Type B pancreatic cell (in vitro differentiated cells): ENCODE measurements around the gene SYNGR1. TPM values are rescaled to one million over a fixed set of nuclear protein-coding genes. Genes with fewer than 3 reads are reported as not detected.
"Not testable (repeated sequence)": the region's sequence is repeated elsewhere in the genome, so short reads cannot be mapped to it uniquely, and the experiment has no call there.

Experiments
- DNase-seq: peaks from one replicate; pipeline ENCODE4 v3.0.0; 2021; ENCODE audit warnings: mixed read lengths; ENCODE audit not compliant: unreplicated experiment; ENCODE audit errors: extremely low spot score
- H3K27ac Mint-ChIP-seq: 2 replicates; pipeline ENCODE4 v1.8.0; 2021; ENCODE audit warnings: mild to moderate bottlenecking, mixed read lengths
- H3K27me3 Mint-ChIP-seq: 2 replicates; pipeline ENCODE4 v1.8.0; 2021; ENCODE audit warnings: mixed read lengths
- H3K36me3 Mint-ChIP-seq: 2 replicates; pipeline ENCODE4 v1.8.0; 2021; ENCODE audit warnings: mixed read lengths
- H3K4me1 Mint-ChIP-seq: one replicate; pipeline ENCODE4 v1.8.0; 2021; ENCODE audit warnings: mixed read lengths; ENCODE audit not compliant: unreplicated experiment
- H3K4me3 Mint-ChIP-seq: 2 replicates; pipeline ENCODE4 v1.8.0; 2021; ENCODE audit warnings: mild to moderate bottlenecking, mixed read lengths
- H3K9me3 Mint-ChIP-seq: 2 replicates; pipeline ENCODE4 v1.8.0; 2021; ENCODE audit warnings: mixed read lengths
- CTCF ChIP-seq: fragments of 200-600 bp; sonication (generic); conservative IDR thresholded peaks from 2 replicates; pipeline ENCODE4 v1.5.0; 2021; ENCODE audit warnings: antibody characterized with exemption, mild to moderate bottlenecking
- total RNA-seq: library from RNA; stranded (reverse); gene quantifications from 2 replicates; pipeline ENCODE4 v1.2.1, GENCODE V29; 2021; ENCODE audit warnings: low replicate concordance

Gene SYNGR1
- total RNA-seq, 1 donor from 2014 or later = 41.4 TPM

- no peak overlapping the region for H3K4me3 Mint-ChIP-seq
- H3K27me3 Mint-ChIP-seq = no peaks in the 10 kb centered on the region
- H3K27ac Mint-ChIP-seq = no peak overlapping the region
- no peak for TF ChIP-seq CTCF
- peaks cover 25% of the 10 kb centered on the region for H3K4me1 Mint-ChIP-seq
- no peaks in the 10 kb centered on the region for H3K36me3 Mint-ChIP-seq
- H3K9me3 Mint-ChIP-seq = no peaks in the 10 kb centered on the region
- DNase-seq = no peak
These were observed 13.4 kb upstream of the SYNGR1 start for GRCh38 chr22:39336411-39336810.

GRCh38 chr22:39339775-39340174 is 10.0 kb upstream of the SYNGR1 start:
- H3K4me3 Mint-ChIP-seq, DNase-seq: not testable (repeated sequence)

GRCh38 chr22:39341179-39341578 is 8.6 kb upstream of the SYNGR1 start:
- H3K36me3 Mint-ChIP-seq = no peaks in the 10 kb centered on the region
- DNase-seq = no peak
- H3K9me3 Mint-ChIP-seq = no peaks in the 10 kb centered on the region
- H3K4me1 Mint-ChIP-seq = peaks cover 5% of the 10 kb centered on the region
- H3K27me3 Mint-ChIP-seq = peaks cover 3% of the 10 kb centered on the region
- H3K4me3 Mint-ChIP-seq = no peak overlapping the region
- no peak overlapping the region for H3K27ac Mint-ChIP-seq
- TF ChIP-seq CTCF = no peak

More at GRCh38 chr22:39339775-39340174, 10.0 kb upstream of the SYNGR1 start:
- H3K27ac Mint-ChIP-seq, H3K4me1 Mint-ChIP-seq, H3K36me3 Mint-ChIP-seq, H3K27me3 Mint-ChIP-seq, H3K9me3 Mint-ChIP-seq: not testable (repeated sequence)

- Mint-ChIP-seq H3K36me3 (no peaks in the 10 kb centered on the region), H3K27ac (peak overlapping the region; percentile 81), H3K27me3 (peaks cover 3% of the 10 kb centered on the region), H3K9me3 (no peaks in the 10 kb centered on the region), H3K4me3 (peak overlapping the region; percentile 56), H3K4me1 (peaks cover 5% of the 10 kb centered on the region)
- peak; percentile 82 for TF ChIP-seq CTCF
- DNase-seq = no peak
These were observed 6.3 kb upstream of the SYNGR1 start for GRCh38 chr22:39343259-39344045.

- Mint-ChIP-seq H3K4me1 (peaks cover 7% of the 10 kb centered on the region), H3K27me3 (peaks cover 3% of the 10 kb centered on the region), H3K36me3 (no peaks in the 10 kb centered on the region), H3K27ac (peak overlapping the region; percentile 81), H3K9me3 (no peaks in the 10 kb centered on the region), H3K4me3 (peak overlapping the region; percentile 56)
- DNase-seq = no peak
- no peak for TF ChIP-seq CTCF
These were observed 5.8 kb upstream of the SYNGR1 start for GRCh38 chr22:39344046-39344390.

- TF ChIP-seq CTCF = no peak
- H3K27me3 Mint-ChIP-seq = peaks cover 3% of the 10 kb centered on the region
- H3K4me3 Mint-ChIP-seq = no peak overlapping the region
- H3K27ac Mint-ChIP-seq = no peak overlapping the region
- no peaks in the 10 kb centered on the region for H3K9me3 Mint-ChIP-seq
- no peaks in the 10 kb centered on the region for H3K36me3 Mint-ChIP-seq
- H3K4me1 Mint-ChIP-seq = peaks cover 11% of the 10 kb centered on the region
- no peak for DNase-seq
These were observed 4.6 kb upstream of the SYNGR1 start for GRCh38 chr22:39345231-39345630.
